Activated naive CD4-positive, alpha-beta T cell treated with anti-CD3 and anti-CD28 coated beads, Interleukin-2, amount 50 U/mL, for 24 hours (primary cell): ENCODE measurements around the gene ATF5.

Experiments
- H3K27ac Mint-ChIP-seq: one replicate; pipeline ENCODE4 v1.8.0; 2021; ENCODE audit warnings: mild to moderate bottlenecking, mixed read lengths
- H3K27me3 Mint-ChIP-seq: one replicate; pipeline ENCODE4 v1.8.0; 2021; ENCODE audit warnings: mixed read lengths
- H3K36me3 Mint-ChIP-seq: one replicate; pipeline ENCODE4 v1.8.0; 2021; ENCODE audit warnings: mixed read lengths
- H3K4me1 Mint-ChIP-seq: one replicate; pipeline ENCODE4 v1.8.0; 2021; ENCODE audit warnings: mixed read lengths
- H3K4me3 Mint-ChIP-seq: one replicate; pipeline ENCODE4 v1.8.0; 2021; ENCODE audit warnings: mild to moderate bottlenecking, mixed read lengths
- H3K9me3 Mint-ChIP-seq: one replicate; pipeline ENCODE4 v1.8.0; 2021; ENCODE audit warnings: mixed read lengths

Gene ATF5

DNA sequence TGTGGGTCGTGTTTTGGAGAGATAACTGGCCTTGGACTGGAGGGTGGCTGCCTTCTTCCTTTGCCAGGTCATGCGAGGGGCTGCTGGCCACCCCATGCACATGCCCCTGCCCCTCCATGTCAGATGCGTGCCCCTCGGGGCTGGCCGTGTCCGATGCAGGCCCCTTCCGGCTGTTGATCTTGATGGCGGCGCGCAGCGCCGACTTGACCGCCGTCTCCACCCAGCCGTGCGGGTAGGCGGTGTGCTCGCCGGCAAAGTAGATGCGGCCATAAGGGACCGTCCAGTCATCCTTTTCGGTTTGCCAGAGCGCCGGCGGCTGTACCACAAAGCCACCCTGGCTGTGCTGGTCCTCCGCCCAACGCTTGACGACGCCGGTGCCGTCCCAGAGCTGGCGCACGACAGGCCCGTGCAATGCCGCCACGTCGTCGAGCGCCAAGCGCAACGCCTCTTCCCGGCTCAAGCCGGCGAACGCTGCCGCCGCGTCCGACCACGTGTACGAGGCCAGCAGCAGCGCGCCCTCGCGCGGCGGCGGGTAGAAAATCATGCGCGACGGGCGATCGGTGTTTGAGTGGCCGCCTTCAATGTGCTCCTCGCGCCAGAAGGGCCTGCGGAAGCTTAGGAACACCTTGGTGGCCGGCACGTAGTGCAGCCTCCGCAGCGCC is 39.2 kb upstream of the ATF5 start:
- H3K27ac Mint-ChIP-seq: peak overlapping the region; percentile 65
- H3K4me1 Mint-ChIP-seq: peaks cover 3% of the 10 kb centered on the region
- H3K4me3 Mint-ChIP-seq: peak overlapping the region; percentile 79

DNA sequence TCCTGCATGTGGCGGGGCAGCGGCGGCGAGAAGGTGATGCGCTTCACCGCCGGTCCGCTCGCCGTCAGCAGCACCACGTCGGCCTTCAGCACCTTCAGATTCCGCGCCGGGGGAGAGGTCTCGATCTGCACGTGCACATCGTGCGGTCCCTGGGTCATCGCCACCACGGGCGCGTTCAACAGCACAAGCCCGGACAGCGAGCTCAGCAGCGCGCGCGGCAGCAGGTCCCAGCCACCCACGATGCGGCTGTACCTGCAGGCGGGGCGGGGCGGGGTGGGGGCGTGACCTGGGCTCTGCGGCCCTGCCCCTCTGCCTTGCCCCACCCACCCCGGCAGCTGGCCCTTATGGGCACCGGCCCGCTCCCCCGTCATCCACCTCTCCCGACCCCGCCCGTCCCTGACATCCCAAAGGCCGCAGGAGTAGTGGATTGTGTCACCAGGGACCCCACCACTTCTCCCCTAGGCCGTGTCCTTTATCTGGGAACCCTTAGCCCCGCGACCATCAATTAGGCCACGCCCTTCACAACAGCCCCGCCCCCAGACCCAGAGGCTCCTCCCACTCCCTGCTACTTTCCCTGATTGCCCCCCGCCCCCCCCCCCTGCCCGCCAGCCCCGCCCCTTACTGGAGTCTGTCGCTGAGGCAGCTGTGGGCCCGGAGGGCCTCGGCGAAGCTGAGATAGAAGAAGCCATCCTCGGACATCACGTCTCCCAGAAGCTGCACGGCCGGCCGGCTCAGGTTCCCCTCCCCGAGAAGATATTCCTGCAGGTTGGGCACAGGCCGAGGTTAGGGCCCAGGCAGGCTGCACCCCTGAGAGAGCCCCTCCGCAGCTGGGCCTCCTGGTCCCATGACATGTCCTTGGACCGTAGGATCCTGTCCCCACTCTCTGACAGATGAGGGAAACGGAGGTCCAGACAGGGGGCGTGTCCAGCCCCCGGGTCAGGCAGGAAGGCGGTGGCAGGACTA is 38.4 kb upstream of the ATF5 start:
- H3K27ac Mint-ChIP-seq: peak overlapping the region; percentile 65
- no peaks in the 10 kb centered on the region for H3K27me3 Mint-ChIP-seq
- H3K36me3 Mint-ChIP-seq: no peaks in the 10 kb centered on the region
- H3K9me3 Mint-ChIP-seq: no peaks in the 10 kb centered on the region
- peak overlapping the region; percentile 79 for H3K4me3 Mint-ChIP-seq
- H3K4me1 Mint-ChIP-seq: peaks cover 3% of the 10 kb centered on the region

More for the DNA sequence above, 39.2 kb upstream of the ATF5 start:
- Mint-ChIP-seq H3K27me3 (no peaks in the 10 kb centered on the region), H3K36me3 (no peaks in the 10 kb centered on the region), H3K9me3 (no peaks in the 10 kb centered on the region)

DNA sequence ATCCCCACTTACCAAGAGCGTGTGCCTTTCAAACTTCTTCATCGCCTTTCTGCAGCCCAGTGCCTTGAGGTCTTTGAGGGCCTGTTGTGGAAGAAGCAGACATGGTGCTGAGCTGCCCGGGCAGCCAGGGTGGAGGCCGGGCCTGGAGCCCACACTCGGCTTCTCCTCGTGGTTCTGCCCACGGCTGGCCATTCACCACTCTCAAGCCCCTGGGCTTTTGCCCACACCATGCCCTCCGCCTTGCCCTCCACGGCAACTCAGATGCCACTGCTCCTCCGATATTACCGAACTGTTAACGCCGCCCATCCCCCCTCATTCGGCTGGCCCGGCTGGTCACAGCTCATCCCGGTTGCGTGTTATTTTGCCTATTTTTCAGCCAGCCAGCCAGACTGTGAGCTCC is 37.6 kb upstream of the ATF5 start:
- Mint-ChIP-seq H3K9me3 (no peaks in the 10 kb centered on the region), H3K4me1 (peaks cover 8% of the 10 kb centered on the region), H3K36me3 (no peaks in the 10 kb centered on the region), H3K4me3 (no peak overlapping the region), H3K27me3 (no peaks in the 10 kb centered on the region), H3K27ac (no peak overlapping the region)

DNA sequence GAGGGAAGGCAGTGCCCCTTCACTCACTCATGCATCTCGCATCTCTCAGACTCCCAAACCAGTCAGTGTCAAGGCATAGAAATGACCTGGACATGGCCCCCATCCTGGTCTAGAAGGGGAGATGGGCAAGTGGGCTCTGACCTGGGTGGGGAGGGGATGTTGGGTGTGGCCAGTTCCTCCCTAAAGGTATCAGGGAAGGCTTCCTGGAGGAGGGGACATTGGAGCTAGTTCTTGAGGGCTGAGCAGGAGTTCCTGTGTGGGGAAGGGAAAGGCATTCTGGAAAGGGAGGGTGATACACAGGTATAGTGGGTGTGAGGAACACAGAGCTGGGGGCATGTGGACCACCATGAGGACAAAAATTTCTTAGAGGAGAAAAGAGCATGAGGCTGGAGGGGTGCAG is 36.3 kb upstream of the ATF5 start:
- Mint-ChIP-seq H3K4me1 (peaks cover 21% of the 10 kb centered on the region), H3K27ac (no peak overlapping the region), H3K4me3 (no peak overlapping the region), H3K27me3 (no peaks in the 10 kb centered on the region), H3K36me3 (no peaks in the 10 kb centered on the region), H3K9me3 (no peaks in the 10 kb centered on the region)

DNA sequence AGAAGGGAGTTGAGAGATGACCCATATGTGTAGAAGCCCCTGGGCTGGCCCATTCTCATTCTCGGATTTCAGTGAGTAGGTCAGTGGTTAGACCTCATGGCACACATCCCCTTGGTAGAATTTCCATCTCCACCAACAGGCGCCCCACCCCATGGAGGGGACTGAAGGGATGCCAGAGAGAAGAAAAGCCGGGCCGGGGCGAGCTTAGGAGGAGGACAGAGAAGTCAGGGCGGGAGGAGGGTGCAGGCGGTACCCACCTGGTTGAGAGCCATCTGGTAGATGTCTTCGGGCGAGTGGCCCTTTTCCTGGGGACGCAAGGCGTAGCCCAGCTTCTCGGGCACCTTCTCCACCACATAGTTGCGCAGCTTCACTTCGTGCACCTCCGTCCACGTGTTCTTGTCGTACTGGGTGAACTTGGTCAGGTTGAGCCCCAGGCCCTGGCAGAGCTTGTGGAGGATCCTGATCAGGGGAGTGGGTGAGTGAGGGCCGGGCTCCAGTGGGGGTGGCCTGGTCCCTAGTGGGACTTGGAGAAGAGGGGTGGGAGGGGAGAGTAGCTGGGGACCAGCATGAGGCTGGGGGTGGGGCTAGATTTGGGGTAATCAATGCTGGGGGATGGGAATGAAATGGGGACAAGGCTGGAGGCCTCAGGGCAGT is 34.9 kb upstream of the ATF5 start:
- no peaks in the 10 kb centered on the region for H3K36me3 Mint-ChIP-seq
- peaks cover 24% of the 10 kb centered on the region for H3K4me1 Mint-ChIP-seq
- H3K27ac Mint-ChIP-seq: no peak overlapping the region
- no peaks in the 10 kb centered on the region for H3K27me3 Mint-ChIP-seq
- H3K4me3 Mint-ChIP-seq: no peak overlapping the region
- H3K9me3 Mint-ChIP-seq: no peaks in the 10 kb centered on the region

DNA sequence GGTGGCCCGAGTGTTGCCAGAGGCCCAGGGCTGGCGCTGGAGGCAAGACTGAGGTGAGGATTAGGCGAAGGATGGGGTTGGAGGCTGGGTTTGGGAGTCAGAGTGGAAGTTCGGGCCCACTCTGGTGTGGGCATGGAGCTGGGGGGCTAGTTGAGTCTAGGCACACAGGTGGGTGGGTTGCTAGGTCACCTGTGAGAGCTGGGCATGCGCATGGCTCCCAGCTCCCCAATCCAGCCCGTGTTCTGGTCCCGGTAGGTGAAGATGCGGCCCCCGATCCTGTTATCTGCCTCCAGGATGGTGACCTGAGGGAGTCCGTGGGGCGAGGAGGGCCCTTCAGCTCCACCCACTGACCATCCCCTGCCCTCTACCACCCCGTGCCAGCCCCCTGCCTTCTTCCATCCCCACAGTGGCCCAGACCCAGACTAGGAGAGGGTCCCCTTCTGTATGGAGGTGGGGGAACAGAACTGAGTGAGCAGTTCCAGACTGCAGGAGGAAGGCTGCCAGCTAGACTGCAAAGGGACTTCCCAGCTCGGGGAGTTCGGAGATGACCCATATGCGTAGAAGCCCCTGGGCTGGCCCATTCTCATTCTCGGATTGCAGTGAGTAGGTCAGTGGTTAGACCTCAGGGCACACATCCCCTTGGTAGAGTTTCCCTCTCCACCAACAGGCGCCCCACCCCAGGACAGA is 34.0 kb upstream of the ATF5 start:
- H3K4me3 Mint-ChIP-seq: no peak overlapping the region
- peaks cover 24% of the 10 kb centered on the region for H3K4me1 Mint-ChIP-seq
- H3K36me3 Mint-ChIP-seq: no peaks in the 10 kb centered on the region
- H3K9me3 Mint-ChIP-seq: no peaks in the 10 kb centered on the region
- H3K27ac Mint-ChIP-seq: no peak overlapping the region
- H3K27me3 Mint-ChIP-seq: no peaks in the 10 kb centered on the region

DNA sequence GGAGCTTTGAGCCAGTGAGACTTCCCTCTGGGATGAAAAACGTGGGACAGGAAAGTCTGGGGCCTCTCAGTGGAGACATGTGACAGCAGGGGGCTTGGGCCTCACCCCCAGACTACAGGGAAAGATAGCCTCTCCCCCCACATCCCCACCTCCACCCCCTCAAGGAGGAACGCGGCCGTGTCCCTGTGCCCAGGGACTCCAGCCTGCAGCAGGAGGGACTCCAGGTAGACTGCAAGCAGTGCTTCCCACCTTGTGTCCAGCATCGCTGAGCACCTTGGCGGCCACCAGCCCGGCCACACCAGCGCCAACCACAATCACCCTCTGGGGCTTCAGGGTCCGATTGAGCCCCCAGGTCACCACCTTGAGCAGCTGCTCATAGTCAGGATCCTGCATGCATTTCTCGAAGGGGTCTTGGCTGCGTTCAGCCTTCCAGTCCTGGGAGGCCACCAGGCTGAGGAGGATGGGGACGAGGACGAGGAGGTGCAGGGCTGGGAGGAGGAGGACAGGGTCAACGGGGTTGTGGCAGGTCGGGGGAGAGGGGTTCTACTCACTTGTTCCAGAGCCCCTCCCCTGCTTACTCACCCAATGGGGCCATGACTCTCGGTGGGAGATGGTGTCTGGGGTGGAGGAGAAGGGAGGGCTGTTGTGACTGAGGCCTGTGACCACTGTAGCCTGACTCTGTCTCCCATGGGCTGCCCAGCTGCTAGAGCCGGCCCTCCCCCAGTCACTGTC is 33.3 kb upstream of the ATF5 start:
- Mint-ChIP-seq H3K27ac (no peak overlapping the region), H3K4me1 (peaks cover 21% of the 10 kb centered on the region), H3K9me3 (no peaks in the 10 kb centered on the region), H3K27me3 (no peaks in the 10 kb centered on the region), H3K36me3 (no peaks in the 10 kb centered on the region), H3K4me3 (no peak overlapping the region)

DNA sequence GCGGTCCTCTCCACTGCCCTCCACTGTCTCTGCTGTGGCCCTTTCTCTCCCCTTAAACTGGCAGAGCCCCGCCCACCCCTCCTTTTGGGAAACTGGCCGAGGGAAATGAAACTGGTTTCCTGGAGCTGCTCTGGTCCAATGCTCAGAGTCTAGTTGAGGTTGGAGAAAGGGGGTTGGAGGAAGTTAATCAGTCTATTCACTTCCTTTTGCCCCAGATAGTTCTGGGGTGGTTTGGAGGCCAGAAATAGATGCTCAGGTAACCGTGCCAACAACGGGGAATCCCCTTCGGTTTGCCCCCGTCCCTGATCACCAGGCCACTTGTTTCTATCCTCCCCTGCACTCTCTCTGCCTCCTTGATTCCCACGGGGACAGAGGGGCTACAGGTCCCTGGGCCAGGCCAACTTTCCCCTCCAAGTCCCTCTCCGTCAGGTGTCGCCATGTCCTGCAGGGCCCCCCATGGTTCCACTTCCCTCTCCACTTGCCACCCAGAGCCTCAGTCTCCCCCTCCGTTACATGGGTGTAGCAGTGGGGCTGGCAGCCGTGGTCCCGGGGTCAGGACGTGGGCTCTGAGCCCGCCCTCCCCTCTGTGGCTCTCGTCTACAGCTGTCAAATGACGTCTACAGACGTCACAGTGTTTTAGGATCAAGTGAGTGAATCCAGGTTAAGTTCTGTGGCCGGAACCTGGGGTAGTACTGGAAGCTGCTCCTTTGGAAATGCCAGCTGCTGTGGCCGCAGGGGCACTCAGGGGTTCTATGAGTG is 32.0 kb upstream of the ATF5 start, which contains the start of gene IL4I1:
Gene IL4I1 (minus strand): TSS at position 25 of the 759 bp plus-strand sequence. CDS start 727 bp downstream, outside the sequence.
- Mint-ChIP-seq H3K27me3 (no peaks in the 10 kb centered on the region), H3K9me3 (no peaks in the 10 kb centered on the region), H3K4me1 (peaks cover 21% of the 10 kb centered on the region), H3K36me3 (no peaks in the 10 kb centered on the region), H3K27ac (peak within 1 kb of the TSS; percentile 85), H3K4me3 (peak within 1 kb of the TSS; percentile 72)

DNA sequence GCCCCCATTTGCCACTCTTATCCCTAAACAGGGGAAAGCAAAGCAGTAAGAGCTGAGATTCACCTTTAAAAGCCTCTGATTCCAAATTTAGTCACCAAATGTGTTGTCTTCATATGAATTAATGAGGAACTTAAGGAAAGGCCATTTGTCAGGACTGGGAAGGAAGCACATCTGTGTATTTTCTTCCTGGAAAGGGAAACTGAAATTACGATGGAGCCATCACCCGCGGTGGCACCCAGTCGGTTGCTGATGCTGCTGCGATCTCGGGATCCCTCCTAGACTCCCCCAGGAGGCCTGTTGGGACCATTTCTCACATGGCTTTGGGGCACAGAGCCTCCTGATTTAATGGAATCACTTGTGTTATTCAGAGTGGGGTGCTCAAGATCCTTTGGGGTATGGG is 24.9 kb upstream of the ATF5 start:
- no peak overlapping the region for H3K4me3 Mint-ChIP-seq
- H3K27ac Mint-ChIP-seq: peak overlapping the region; percentile 14

DNA sequence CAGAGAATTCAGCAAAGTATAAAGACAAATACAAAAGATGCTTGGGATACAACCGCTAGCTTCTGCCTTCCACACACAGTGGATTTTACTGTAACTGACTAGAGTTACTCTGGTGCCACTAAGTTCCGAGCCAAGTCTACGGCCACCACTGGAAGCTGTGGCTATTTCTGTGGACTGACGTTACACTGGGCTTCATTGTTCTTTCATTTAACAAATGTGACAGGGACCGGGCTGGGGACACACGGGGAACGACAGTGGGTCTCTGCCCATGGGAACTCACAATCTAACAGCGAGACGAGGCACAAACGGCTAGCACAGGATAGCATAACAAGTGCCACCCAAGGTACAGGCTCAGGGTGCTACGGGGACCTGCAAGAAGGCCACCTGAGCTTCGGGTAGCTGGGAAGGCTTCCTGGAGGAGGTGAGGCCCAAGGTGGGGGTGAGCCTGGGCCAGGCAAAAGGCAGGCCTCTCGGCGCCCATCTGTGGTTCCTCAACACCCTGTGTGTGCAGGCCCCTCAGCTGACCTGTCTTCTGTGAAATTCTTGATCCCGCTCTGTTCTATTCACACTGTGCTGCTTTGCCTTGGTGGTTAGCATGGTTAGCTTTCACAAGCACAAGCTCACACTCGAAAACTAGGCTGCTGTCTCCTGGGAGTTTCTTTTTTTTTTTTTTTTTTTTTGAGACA is 22.0 kb upstream of the ATF5 start:
- peaks cover 2% of the 10 kb centered on the region for H3K36me3 Mint-ChIP-seq
- no peaks in the 10 kb centered on the region for H3K9me3 Mint-ChIP-seq
- no peaks in the 10 kb centered on the region for H3K27me3 Mint-ChIP-seq
- no peak overlapping the region for H3K4me3 Mint-ChIP-seq
- H3K4me1 Mint-ChIP-seq: peaks cover 19% of the 10 kb centered on the region
- peak overlapping the region; percentile 72 for H3K27ac Mint-ChIP-seq

More for the DNA sequence above, 24.9 kb upstream of the ATF5 start:
- no peaks in the 10 kb centered on the region for H3K27me3 Mint-ChIP-seq
- peaks cover 2% of the 10 kb centered on the region for H3K36me3 Mint-ChIP-seq
- peaks cover 7% of the 10 kb centered on the region for H3K4me1 Mint-ChIP-seq
- H3K9me3 Mint-ChIP-seq: no peaks in the 10 kb centered on the region

DNA sequence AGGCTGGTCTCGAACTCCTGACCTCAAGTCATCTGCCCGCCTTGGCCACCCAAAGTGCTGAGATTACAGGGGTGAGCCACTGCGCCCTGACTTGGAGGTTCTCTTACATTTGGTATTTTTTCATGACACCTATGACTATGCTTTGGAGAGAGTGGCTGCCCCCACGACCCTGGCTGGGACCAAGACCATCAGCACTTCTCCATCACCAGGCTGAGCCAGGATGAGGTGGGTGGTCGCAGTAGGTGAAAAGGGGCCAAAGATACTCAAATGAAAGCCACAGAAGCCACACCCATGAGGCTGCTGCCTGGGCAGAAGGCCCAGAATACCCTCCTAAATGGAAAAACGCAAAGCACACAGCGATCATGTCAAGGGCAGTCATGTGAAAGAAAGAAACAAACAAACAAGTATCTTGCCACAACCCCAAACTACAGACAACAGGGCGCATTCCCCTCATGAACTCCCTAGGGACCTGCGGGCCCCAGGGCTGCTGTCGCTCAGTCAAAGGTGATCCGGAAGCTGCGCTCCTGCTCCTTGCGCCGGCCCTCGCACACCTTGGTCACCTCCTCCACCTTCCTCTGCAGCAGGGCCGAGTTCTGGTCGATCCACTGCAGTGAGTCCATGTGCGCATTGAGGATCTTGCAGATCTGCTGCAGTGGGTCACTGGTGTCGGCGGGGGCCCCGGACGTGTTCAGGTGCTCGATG is 21.1 kb upstream of the ATF5 start:
- Mint-ChIP-seq H3K9me3 (no peaks in the 10 kb centered on the region), H3K36me3 (peaks cover 2% of the 10 kb centered on the region), H3K27ac (no peak overlapping the region), H3K27me3 (no peaks in the 10 kb centered on the region), H3K4me1 (peaks cover 23% of the 10 kb centered on the region), H3K4me3 (no peak overlapping the region)

DNA sequence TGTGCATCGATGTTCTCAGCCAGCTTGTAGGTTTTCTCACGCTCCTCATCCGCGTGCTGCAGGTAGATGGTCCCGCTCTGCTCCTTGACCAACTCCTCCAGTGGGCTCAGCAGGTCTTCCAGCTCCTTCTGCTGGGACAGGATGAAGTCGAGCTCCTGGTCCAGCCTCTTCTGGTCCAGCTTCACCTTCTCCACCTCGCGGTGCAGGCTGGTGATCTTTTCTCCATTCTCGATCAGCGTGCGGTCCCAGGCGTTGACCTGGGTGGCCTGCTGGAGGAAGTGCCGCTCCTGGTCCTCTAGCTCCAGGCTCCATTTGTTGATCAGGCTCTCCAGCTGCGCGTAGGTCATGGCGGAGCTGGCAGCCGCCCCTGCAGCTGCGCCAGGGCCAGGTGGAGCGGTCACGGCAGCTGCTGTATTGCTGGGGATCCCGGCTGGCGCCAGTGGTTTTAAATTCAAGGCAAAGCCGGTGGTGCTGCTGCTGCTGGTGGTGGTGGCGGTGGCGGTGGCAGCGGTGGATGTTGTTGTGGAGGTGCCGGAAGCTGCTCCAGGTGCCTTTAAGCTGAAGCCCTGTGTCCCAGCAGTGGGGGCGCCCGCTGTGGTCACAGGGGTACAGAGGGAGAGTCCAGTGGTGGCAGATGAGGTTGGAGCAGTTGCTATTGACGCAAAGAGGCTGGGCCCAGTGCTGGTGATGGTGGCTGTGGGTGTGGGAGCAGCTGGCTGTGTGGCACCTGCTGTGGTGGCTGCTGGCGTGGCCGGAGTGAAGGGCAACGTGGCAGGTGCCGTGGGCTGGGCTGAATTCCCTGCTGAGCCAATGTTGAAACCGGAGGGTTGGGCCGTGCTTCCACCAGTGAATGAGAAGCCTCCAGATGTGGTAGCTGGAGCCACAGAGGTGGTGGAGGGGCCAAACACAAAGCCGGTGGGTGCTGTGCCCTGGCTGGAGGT is 20.3 kb upstream of the ATF5 start:
- Mint-ChIP-seq H3K27ac (no peak overlapping the region), H3K36me3 (peaks cover 6% of the 10 kb centered on the region)

More for the DNA sequence above, 20.3 kb upstream of the ATF5 start:
- Mint-ChIP-seq H3K9me3 (no peaks in the 10 kb centered on the region), H3K27me3 (no peaks in the 10 kb centered on the region), H3K4me3 (no peak overlapping the region), H3K4me1 (peaks cover 31% of the 10 kb centered on the region)
